Subcutaneous abdominal adipose tissue (tissue), 5 donors: ENCODE data around the gene RCE1.

Experiments used
- H3K27ac ChIP-seq: one replicate; pipeline ENCODE4 v1.7.0; 2013; ENCODE audit warnings: low read depth, mild to moderate bottlenecking, inconsistent platforms, low read length, moderate library complexity
- H3K27me3 ChIP-seq, 5 donors: one replicate each; pipeline ENCODE4 v1.7.0; 2013; ENCODE audit warnings: low read length in 5 of 5, inconsistent platforms in 1 of 5; ENCODE audit not compliant: control insufficient read depth in 5 of 5, insufficient read depth in 4 of 5
- H3K36me3 ChIP-seq, 5 donors: one replicate each; pipeline ENCODE4 v1.7.0; 2013; ENCODE audit warnings: low read length in 5 of 5; ENCODE audit not compliant: control insufficient read depth in 5 of 5, insufficient read depth in 5 of 5
- H3K4me1 ChIP-seq, 5 donors: one replicate each; pipeline ENCODE4 v1.7.0; 2013; ENCODE audit warnings: low read length in 5 of 5, mild to moderate bottlenecking in 3 of 5, moderate library complexity in 1 of 5; ENCODE audit not compliant: control insufficient read depth in 5 of 5, insufficient read depth in 5 of 5
- H3K4me3 ChIP-seq, 5 donors: one replicate each; pipeline ENCODE4 v1.7.0; 2013; ENCODE audit warnings: low read length in 5 of 5, low read depth in 1 of 5
- H3K9ac ChIP-seq, 5 donors: one replicate each; pipeline ENCODE4 v1.7.0; 2013; ENCODE audit warnings: low read length in 5 of 5, mild to moderate bottlenecking in 4 of 5, moderate library complexity in 3 of 5
- H3K9me3 ChIP-seq, 5 donors: one replicate each; pipeline ENCODE4 v1.7.0; 2013; ENCODE audit warnings: low read length in 5 of 5; ENCODE audit not compliant: control insufficient read depth in 5 of 5
- donor health status: healthy.
- donor health status: healthy.
- donor health status: healthy.
- donor health status: healthy.
- donor health status: healthy.

Gene RCE1

DNA sequence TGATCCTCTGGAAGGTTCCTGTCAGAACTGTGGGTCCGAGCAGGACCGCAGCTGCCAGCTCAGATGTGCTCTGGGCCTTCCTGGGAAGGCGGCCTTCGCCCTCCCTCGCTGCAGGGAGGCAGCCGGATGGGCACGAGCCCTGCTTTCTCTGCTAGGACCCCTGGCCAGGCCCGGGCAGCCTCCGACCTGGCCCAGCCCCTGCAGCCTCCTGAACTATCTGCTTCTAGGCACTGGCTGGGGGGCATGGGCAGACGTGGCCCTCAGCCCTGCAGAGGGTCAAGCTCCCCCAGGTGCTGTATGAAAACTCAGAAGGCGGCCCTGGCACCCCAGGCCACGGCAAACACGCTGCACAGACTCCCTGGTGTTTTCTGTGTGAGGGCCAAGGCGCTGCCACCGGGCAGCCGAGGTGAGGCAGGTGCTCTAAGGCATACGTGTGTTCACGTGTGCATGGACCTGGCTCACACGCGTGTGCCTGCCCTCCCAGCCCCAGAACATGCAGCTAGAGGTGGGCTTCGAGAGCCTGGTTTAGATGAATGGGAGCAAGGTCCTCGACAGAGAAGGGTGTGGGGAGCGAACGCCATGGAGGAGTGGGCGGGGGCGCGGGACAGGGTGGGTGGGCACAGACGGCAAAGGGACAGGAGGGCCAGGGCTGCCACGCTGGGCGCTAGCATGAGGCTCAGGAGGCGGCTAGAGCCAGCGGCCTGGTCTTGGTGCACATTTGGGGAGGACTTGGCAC lies 18.0 kb downstream of the RCE1 start:
- Histone ChIP-seq H3K27me3 (no peaks in the 10 kb centered on the region), H3K36me3 (peaks cover 0 to 64% (median 42%) of the 10 kb centered on the region in 5 donors)

DNA sequence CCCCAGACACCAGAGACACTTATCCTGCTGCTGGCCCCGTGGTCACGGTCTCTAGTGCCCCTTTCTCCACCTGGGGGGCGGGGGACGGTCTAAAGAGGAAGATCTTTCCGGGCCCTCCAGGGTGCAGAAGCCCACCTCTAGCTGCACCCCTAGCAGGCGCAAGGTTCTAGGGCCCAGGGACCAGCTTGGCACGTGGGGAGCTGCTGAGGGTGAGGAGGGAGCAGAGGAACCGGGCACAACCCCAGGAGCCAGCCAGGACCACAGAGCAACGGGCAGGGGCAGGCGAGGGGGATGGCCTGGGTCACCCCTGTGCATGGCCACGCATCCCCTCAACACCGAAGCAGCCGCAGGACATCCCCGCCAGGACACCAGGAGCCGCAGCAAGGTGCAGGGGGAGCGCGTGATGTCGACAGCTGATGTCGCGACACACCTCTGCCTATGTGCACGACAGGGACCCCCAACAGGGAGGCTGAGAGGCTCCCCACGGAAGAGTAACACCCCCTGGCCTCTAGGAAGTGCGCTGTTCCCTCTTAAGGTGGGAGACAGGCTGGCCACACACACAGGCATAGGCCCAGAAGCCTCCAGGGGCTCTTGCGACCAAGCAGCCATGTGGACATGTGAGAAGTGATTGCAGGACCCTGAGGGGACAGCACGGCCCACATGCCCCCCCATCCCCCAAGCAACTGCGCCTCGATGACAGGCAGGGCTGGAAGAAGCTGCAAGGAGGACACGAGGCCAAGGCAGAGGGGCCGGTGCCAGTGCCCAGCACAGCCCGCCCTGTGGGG lies 18.7 kb downstream of the RCE1 start:
- H3K9ac ChIP-seq, result no peak overlapping the region
- peaks cover 0 to 64% (median 46%) of the 10 kb centered on the region in 5 donors for H3K36me3 ChIP-seq
- H3K27ac ChIP-seq, result no peak overlapping the region
- H3K9me3 ChIP-seq, result peaks cover 0 to 4% (median 0%) of the 10 kb centered on the region in 5 donors
- H3K4me3 ChIP-seq, result no peak overlapping the region
- peaks cover 0 to 65% (median 28%) of the 10 kb centered on the region in 5 donors for H3K4me1 ChIP-seq
- H3K27me3 ChIP-seq, result no peaks in the 10 kb centered on the region

More for the DNA sequence above, 18.0 kb downstream of the RCE1 start:
- Histone ChIP-seq H3K4me3 (no peak overlapping the region), H3K27ac (no peak overlapping the region), H3K9me3 (peaks cover 0 to 4% (median 0%) of the 10 kb centered on the region in 5 donors), H3K4me1 (peaks cover 0 to 60% (median 25%) of the 10 kb centered on the region in 5 donors), H3K9ac (no peak overlapping the region)

DNA sequence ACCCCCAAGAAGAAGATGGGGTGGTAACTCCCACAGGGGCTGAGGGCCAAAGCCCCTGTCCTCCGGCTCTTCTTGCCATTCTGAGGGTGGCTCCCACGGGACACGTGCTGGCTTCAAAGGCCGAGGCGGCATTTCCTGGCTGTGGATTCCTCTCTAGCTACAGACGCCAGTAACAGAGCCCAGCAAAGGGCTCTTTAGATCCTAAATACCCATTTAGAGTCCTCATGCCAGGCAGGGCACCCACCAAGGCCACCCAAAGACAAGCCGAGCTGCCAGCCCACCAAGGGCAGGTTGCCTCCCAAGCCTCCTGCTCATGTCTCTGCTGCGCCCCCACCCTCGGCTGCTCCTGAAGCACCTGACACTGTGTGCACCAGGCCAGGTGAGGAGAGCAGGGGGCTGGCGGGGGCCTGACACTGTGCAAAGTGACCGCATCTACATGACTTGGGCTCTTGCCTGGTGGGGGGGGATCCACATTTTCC lies 19.4 kb downstream of the RCE1 start:
- H3K36me3 ChIP-seq, result peaks cover 0 to 68% (median 49%) of the 10 kb centered on the region in 5 donors
- H3K27ac ChIP-seq, result no peak overlapping the region
- no peak overlapping the region for H3K4me3 ChIP-seq
- H3K9me3 ChIP-seq, result peaks cover 0 to 4% (median 0%) of the 10 kb centered on the region in 5 donors
- H3K27me3 ChIP-seq, result no peaks in the 10 kb centered on the region
- H3K4me1 ChIP-seq, result peaks cover 0 to 66% (median 28%) of the 10 kb centered on the region in 5 donors
- no peak overlapping the region for H3K9ac ChIP-seq

DNA sequence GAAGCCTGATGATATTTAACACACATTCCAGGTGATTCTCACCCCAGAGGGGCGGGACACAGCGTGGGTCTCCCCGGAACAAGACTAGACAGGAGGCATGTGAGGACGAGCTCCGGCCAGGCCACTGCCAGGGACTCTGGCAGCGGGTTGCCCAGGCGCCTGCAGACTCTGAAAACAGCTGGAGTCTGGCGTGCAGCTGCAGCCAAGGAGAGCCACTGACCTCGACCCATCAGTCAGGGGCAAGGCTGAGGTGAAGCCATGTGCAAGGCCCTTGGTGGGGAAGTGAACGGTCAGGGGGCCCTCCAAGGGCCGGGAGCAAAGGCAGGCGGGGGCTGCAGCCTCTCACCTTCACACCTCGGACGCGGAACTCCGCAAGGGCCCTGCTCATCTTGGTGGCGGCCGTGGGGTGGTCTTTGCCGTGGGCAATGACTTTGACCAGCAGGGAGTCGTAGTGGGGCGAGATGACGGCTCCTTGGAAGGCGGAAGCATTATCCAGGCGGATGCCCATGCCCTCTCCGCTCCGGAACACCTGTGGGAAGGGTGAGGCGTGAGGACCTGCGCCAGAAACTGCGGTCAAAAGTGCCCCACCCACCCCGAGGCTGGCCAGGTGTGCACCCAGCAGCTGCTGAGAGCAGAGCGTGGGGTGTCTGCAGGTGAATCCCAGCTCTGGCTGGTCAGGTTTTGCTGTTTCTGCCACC lies 20.3 kb downstream of the RCE1 start:
- Histone ChIP-seq H3K9ac (no peak overlapping the region), H3K27ac (no peak overlapping the region), H3K36me3 (peaks cover 3 to 66% (median 46%) of the 10 kb centered on the region in 5 donors)

DNA sequence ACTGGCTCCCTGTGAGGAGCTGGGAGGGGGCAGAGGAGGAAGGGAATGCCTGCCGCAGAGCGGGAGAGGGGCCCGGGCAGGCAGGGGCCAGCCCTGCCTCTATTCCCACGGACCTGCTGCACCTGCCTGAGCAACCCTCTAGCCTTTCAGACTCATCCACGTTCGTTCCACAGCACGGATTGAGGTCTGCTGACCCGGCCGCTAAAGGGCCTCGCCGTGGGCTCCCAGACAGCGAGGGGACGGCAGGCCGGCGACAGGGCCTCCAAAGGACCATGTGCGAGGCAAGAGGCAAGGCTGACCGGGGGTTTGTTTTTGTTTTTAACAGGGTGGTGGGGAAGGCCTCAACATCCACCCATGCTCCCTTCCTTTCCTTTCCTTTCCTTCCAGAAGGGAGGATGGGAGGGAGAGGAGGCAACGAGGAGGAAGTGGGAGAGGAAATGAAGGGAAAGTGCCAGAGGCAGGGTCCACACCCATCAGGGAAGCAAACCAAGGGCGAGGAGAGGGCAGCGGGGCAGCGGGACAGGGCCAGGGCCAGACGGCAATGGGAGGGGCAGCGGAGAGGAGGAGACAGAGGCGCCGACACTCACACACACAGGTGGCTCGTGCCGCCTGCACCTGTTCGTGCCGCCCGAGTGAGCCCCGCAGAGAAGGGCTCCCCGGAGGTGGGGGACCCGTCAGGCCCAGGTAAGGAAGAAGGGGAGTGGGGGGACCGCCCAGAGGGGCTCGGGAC lies 21.1 kb downstream of the RCE1 start:
- H3K27me3 ChIP-seq, result no peaks in the 10 kb centered on the region
- no peak overlapping the region for H3K9ac ChIP-seq
- H3K9me3 ChIP-seq, result no peaks in the 10 kb centered on the region
- H3K4me1 ChIP-seq, result peaks cover 0 to 49% (median 11%) of the 10 kb centered on the region in 5 donors
- H3K36me3 ChIP-seq, result peaks cover 3 to 66% (median 49%) of the 10 kb centered on the region in 5 donors
- no peak overlapping the region for H3K27ac ChIP-seq
- H3K4me3 ChIP-seq, result no peak overlapping the region

More for the DNA sequence above, 20.3 kb downstream of the RCE1 start:
- H3K9me3 ChIP-seq, result no peaks in the 10 kb centered on the region
- no peaks in the 10 kb centered on the region for H3K27me3 ChIP-seq
- peaks cover 0 to 56% (median 19%) of the 10 kb centered on the region in 5 donors for H3K4me1 ChIP-seq
- H3K4me3 ChIP-seq, result no peak overlapping the region

DNA sequence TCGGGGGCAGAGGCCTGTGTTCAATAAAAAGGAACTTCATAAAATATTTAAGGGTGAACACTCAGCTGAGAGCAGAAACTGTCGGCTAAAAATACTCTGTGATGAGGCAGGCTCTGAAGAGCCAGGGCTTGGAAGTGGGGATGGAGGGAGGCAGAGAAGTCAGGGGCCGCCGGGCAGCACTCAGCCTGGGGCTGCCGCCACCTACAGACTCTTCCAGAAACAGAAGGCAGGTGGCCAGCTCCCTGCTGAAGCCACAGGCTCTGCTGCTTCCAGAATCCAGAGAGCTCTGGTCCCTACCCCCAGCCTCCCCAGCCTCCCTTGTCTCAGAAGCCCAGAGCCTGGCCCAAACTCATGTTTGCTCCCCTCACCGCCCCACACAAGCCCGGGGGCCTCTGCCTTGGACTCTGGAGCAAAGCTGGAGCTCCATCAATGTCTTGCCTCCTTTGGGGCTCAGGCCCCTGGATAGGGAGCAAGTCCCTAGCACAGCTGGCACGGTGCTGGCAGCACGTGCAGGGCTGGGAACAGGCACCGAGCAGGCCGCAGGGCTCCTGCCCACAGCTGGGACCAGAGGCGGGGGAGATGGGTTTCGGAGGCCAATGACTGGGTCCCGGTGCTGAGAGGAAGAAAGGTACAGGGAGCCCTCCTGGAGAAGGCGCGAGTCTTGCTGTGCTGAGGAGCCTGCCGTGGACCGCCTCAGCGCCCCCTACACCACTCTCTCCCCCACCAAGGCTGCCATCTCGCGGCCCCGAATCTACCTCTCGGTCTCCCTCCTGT lies 21.9 kb downstream of the RCE1 start:
- Histone ChIP-seq H3K27ac (no peak overlapping the region), H3K9me3 (no peaks in the 10 kb centered on the region), H3K4me1 (peaks cover 0 to 42% (median 8%) of the 10 kb centered on the region in 5 donors), H3K4me3 (no peak overlapping the region), H3K36me3 (peaks cover 3 to 70% (median 53%) of the 10 kb centered on the region in 5 donors), H3K9ac (no peak overlapping the region), H3K27me3 (no peaks in the 10 kb centered on the region)

DNA sequence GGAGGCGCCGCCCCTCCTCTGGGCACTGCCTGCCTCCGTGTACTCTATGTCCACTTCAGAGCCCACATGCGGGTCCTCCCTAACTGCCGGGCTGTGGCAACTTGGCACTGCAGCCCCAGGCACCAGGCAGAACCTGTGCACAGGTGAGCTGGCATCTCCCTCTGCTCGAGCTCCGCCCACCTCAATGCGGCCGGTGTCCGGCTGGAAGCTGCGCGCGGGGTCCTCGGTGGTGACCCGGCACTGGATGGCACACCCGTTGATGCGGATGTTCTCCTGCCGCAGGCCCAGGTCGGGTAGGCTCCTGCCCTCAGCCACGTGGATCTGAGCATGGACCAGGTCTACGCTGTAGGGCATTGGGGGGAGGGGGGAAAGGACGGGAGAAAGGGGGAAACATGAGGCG lies 22.8 kb downstream of the RCE1 start:
- peaks cover 3 to 71% (median 57%) of the 10 kb centered on the region in 5 donors for H3K36me3 ChIP-seq
- peaks cover 0 to 34% (median 8%) of the 10 kb centered on the region in 5 donors for H3K4me1 ChIP-seq

DNA sequence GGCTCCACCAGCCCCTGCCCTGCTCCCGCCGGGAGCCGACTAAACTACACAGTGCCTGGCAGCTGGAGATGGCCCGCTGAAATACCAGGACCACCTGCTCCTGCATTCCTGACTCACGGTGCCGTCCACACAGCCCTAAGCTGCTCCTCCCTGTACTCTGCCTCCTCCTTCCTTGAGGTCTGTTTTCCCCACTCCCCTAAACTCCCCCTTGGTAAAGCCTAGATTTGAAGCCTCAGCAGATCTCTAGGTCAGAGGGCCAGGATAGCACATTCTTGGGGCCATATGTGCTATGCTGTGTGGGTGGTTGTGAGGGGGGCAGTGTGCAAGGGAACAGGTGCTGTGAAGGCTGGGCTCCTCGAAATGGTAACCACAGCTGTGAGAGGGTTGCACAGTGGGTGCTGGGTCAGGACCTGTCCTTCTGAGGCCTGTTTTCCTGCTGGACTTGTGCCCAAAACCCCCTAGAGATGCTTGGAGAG lies 23.3 kb downstream of the RCE1 start:
- H3K27me3 ChIP-seq, result no peaks in the 10 kb centered on the region
- H3K4me3 ChIP-seq, result no peak overlapping the region
- peaks cover 3 to 77% (median 58%) of the 10 kb centered on the region in 5 donors for H3K36me3 ChIP-seq
- H3K4me1 ChIP-seq, result peaks cover 0 to 30% (median 8%) of the 10 kb centered on the region in 5 donors
- no peaks in the 10 kb centered on the region for H3K9me3 ChIP-seq
- H3K9ac ChIP-seq, result no peak overlapping the region
- no peak overlapping the region for H3K27ac ChIP-seq

More for the DNA sequence above, 22.8 kb downstream of the RCE1 start:
- Histone ChIP-seq H3K27ac (no peak overlapping the region), H3K4me3 (no peak overlapping the region), H3K9ac (no peak overlapping the region), H3K9me3 (no peaks in the 10 kb centered on the region), H3K27me3 (no peaks in the 10 kb centered on the region)
